WTC11 (cell line): ENCODE results near the gene TMEM259. TPM values are rescaled to one million over a fixed set of nuclear protein-coding genes. Genes with fewer than 3 reads are reported as not detected.

Experiments used
- ATAC-seq: fragments of 200-7000 bp; cut with Tn5 transposase; 2 replicates; pipeline ENCODE4 v1.10.0; 2021; ENCODE audit warnings: mild to moderate bottlenecking, moderate library complexity
- CTCF ChIA-PET: fragments of 300-600 bp; sonication (Branson Sonifier 250); formaldehyde crosslinking; loops from one replicate; lab custom pipeline; 2021; ENCODE audit warnings: antibody characterized with exemption; lab: Charles Lee
- POLR2A ChIA-PET: fragments of 350-600 bp; sonication (Branson Sonifier 250); formaldehyde crosslinking; loops from one replicate; lab custom pipeline; 2021; ENCODE audit warnings: antibody characterized with exemption; lab: Charles Lee
- DNase-seq: peaks from one replicate; pipeline ENCODE4 v3.0.0; 2021; ENCODE audit warnings: low spot score
- H3K27ac Mint-ChIP-seq: 2 replicates; pipeline ENCODE4 v1.8.0; 2021; ENCODE audit warnings: mixed read lengths
- H3K27me3 Mint-ChIP-seq: 2 replicates; pipeline ENCODE4 v1.8.0; 2021; ENCODE audit warnings: low read depth, mild to moderate bottlenecking, moderate library complexity, mixed read lengths
- H3K36me3 Mint-ChIP-seq: 2 replicates; pipeline ENCODE4 v1.8.0; 2021; ENCODE audit warnings: mixed read lengths
- H3K4me1 Mint-ChIP-seq: 2 replicates; pipeline ENCODE4 v1.8.0; 2022; ENCODE audit warnings: mixed read lengths
- H3K4me3 Mint-ChIP-seq: 2 replicates; pipeline ENCODE4 v1.8.0; 2021; ENCODE audit warnings: mild to moderate bottlenecking, moderate library complexity, mixed read lengths
- H3K9me3 Mint-ChIP-seq: 2 replicates; pipeline ENCODE4 v1.8.0; 2021; ENCODE audit warnings: mixed read lengths
- ESRRA ChIP-seq: sonication (generic); formaldehyde crosslinking; IDR thresholded peaks from 2 replicates; pipeline ENCODE4 v1.8.1; 2022; ENCODE audit warnings: mild to moderate bottlenecking, missing genetic modification reagents, borderline replicate concordance
- FOXP1 ChIP-seq: sonication (generic); formaldehyde crosslinking; IDR thresholded peaks from 2 replicates; pipeline ENCODE4 v1.8.0; 2022; ENCODE audit warnings: missing genetic modification reagents, mild to moderate bottlenecking, moderate library complexity, borderline replicate concordance
- GTF2I ChIP-seq: fragments of 250-450 bp; sonication (Bioruptor Pico); conservative IDR thresholded peaks from 2 replicates; pipeline ENCODE4 v1.4.0; 2021; ENCODE audit warnings: mild to moderate bottlenecking
- MXD4 ChIP-seq: fragments of 250-450 bp; sonication (Bioruptor Pico); IDR thresholded peaks from 2 replicates; pipeline ENCODE4 v1.8.0; 2021; ENCODE audit warnings: mild to moderate bottlenecking, moderate library complexity, borderline replicate concordance
- NFE2L1 ChIP-seq: sonication (generic); formaldehyde crosslinking; IDR thresholded peaks from 2 replicates; pipeline ENCODE4 v1.8.1; 2023; ENCODE audit warnings: missing genetic modification reagents
- OVOL2 ChIP-seq: fragments of 250-450 bp; sonication (Bioruptor Pico); IDR thresholded peaks from 2 replicates; pipeline ENCODE4 v1.9.0; 2021; ENCODE audit warnings: mild to moderate bottlenecking, borderline replicate concordance
- TCF7 ChIP-seq: sonication (generic); formaldehyde crosslinking; IDR thresholded peaks from 2 replicates; pipeline ENCODE4 v1.8.0; 2022; ENCODE audit warnings: mild to moderate bottlenecking, low read depth, missing genetic modification reagents, moderate library complexity
- TEAD4 ChIP-seq: sonication (generic); formaldehyde crosslinking; IDR thresholded peaks from 2 replicates; pipeline ENCODE4 v1.8.0; 2022; ENCODE audit warnings: mild to moderate bottlenecking, missing genetic modification reagents
- TP53 ChIP-seq: sonication (generic); formaldehyde crosslinking; IDR thresholded peaks from 2 replicates; pipeline ENCODE4 v1.8.1; 2023; ENCODE audit warnings: mild to moderate bottlenecking, missing genetic modification reagents
- ZNF219 ChIP-seq: sonication (generic); formaldehyde crosslinking; IDR thresholded peaks from 2 replicates; pipeline ENCODE4 v1.8.0; 2023; ENCODE audit warnings: missing genetic modification reagents, mild to moderate bottlenecking, borderline replicate concordance
- ZNF396 ChIP-seq: fragments of 250-450 bp; sonication (Bioruptor Pico); IDR thresholded peaks from 2 replicates; pipeline ENCODE4 v1.8.0; 2021; ENCODE audit warnings: mild to moderate bottlenecking, moderate library complexity, borderline replicate concordance
- ZNF671 ChIP-seq: fragments of 250-450 bp; sonication (Bioruptor Pico); IDR thresholded peaks from 2 replicates; pipeline ENCODE4 v1.8.0; 2021; ENCODE audit warnings: mild to moderate bottlenecking
- total RNA-seq: library from RNA; stranded (reverse); gene quantifications from 3 replicates; pipeline ENCODE4 v1.2.3, GENCODE V29; 2021
- TF ChIP-seq, protein P1 (sequence below): sonication (generic); formaldehyde crosslinking; IDR thresholded peaks from 2 replicates; pipeline ENCODE4 v1.8.1; 2022; ENCODE audit warnings: mild to moderate bottlenecking, moderate library complexity, missing genetic modification reagents
- TF ChIP-seq, protein P2 (sequence below): fragments of 200-600 bp; IDR thresholded peaks from 2 replicates; pipeline ENCODE4 v1.8.0; 2022; ENCODE audit warnings: antibody characterized with exemption
- TF ChIP-seq, protein P3 (sequence below): fragments of 250-450 bp; sonication (Bioruptor Pico); IDR thresholded peaks from 2 replicates; pipeline ENCODE4 v2.1.2; 2022; ENCODE audit warnings: mild to moderate bottlenecking, moderate library complexity

TMEM259 gene
- total RNA-seq, 1 experiment from 2014 or later, result 202 TPM

DNA sequence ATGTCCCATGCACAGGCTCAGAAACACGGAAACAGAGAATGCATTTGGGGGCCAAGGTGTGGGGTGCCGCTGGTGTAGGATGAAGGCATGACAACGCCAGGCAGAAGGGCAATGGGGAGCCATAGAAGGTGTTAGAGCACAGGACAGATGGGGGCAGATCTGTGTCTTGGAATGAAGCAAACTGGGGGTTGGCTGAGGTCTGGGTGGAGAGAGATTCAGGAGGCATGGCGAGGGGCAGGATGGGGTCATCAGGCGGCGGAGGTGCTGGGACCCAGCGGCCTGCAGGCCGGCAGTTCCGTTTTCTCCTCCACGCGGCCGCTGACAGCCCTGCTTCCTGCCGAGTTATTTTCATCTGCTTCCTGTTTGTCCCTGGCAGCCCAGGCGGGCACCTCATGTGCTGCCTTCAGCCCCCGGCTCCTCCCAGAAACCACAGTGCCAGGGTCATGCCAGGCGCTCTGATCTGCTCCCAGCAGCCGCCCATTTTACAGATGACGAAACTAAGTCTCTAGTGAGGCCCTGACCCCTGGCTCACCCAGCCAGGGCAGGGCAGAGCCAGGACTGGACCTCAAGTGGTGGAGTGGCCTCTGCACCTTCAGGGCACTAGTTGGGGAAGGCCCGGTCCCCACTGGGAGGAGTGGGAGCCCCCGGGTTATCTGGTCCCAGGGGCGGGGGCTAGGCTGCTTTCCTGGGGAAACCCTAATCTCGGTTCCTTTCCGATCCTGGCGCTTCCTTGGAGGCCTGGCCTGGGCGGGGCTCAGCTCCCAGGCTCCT lies 48.3 kb upstream of the TMEM259 start:
- ChIA-PET POLR2A (interaction anchor here (0.6 kb wide), 1 partner anchor 303 kb away, joined by 4 read pairs; no protein-coding TSS in a partner anchor), CTCF (interaction anchor here (2.0 to 7.5 kb wide), 2 partner anchors 12 to 29 kb away, joined by 11 to 109 read pairs; partner anchors contain the start of gene ABCA7)
- Mint-ChIP-seq H3K36me3 (no peaks in the 10 kb centered on the region), H3K4me3 (peak overlapping the region; percentile 33; the same call in 1 of the 2 replicates), H3K9me3 (no peaks in the 10 kb centered on the region), H3K27ac (0 out of 2 replicates have a peak overlapping the region, but pooled peaks have one; percentile 45), H3K27me3 (peaks cover 37% of the 10 kb centered on the region), H3K4me1 (peaks cover 17% of the 10 kb centered on the region)
- ATAC-seq (no peak), DNase-seq (no peak)
- no peak for TF ChIP-seq TCF7 (CRISPR knock-in tag)
- TF ChIP-seq, protein P1, sequence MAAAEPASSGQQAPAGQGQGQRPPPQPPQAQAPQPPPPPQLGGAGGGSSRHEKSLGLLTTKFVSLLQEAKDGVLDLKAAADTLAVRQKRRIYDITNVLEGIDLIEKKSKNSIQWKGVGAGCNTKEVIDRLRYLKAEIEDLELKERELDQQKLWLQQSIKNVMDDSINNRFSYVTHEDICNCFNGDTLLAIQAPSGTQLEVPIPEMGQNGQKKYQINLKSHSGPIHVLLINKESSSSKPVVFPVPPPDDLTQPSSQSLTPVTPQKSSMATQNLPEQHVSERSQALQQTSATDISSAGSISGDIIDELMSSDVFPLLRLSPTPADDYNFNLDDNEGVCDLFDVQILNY (CRISPR knock-in tag), result 0 out of 2 replicates have a peak, but pooled peaks have one; percentile 17

DNA sequence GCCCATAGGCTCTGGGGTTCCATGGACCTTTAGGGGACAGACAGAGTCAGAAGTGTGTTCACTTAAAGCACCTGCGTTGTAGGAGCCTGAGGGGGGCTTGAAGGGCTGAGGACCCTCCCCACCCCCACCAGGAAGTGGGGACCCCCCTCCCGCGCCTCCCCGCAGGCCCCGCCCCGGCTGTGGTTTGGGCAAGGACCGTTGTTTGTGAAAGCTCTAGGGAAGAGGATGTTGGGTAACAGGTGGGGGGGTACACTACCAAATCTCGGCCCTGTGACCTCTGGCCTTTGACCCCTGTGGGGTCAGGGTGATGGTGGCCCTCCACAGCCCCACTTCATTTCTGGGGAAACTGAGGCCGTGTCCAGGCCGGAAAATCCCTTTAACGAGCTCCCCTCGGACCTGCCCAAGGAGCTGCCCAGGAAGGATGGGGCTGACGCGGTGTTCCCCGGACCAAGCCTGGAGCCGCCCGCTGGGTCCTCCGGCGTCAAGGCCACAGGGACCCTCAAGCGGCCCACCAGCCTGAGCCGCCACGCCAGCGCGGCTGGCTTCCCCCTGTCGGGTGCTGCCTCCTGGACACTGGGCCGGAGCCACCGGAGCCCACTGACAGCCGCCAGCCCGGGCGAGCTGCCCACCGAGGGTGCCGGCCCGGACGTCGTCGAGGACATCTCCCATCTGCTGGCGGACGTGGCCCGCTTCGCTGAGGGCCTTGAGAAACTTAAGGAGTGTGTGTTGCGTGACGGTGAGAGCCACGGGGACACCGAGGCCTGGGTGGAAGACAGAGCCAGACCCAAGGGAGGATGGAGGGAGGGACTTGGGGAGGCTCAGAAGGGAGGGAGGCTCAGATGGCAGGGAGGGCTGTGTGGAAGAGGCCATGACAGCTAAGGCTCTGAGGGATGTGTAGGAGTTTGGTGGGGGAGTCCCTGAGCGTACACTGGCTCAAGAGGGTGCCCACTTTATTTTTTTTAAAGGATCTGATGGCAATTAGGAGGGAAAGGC lies 47.4 kb upstream of the TMEM259 start:
- H3K9me3 Mint-ChIP-seq, result no peaks in the 10 kb centered on the region
- H3K4me1 Mint-ChIP-seq, result peaks cover 19% of the 10 kb centered on the region
- peaks cover 37% of the 10 kb centered on the region for H3K27me3 Mint-ChIP-seq
- peak overlapping the region; percentile 49; the same call in 1 of the 2 replicates for H3K4me3 Mint-ChIP-seq
- 0 out of 2 replicates have a peak overlapping the region, but pooled peaks have one; percentile 45 for H3K27ac Mint-ChIP-seq
- POLR2A ChIA-PET, result interaction anchor here (1.0 to 3.0 kb wide), 4 partner anchors 10 to 28 kb away, joined by 3 to 14 read pairs (median 6); partner anchors contain the start of gene ABCA7
- no peak for DNase-seq
- no peak for ATAC-seq
- CTCF ChIA-PET, result interaction anchor here (0.6 to 7.5 kb wide), 9 partner anchors 13 to 198 kb away, joined by 3 to 109 read pairs (median 6); partner anchors contain the start of gene ATP5F1D
- H3K36me3 Mint-ChIP-seq, result no peaks in the 10 kb centered on the region
- TF ChIP-seq NFE2L1, result no peak
- no peak for TF ChIP-seq GTF2I
- no peak for TF ChIP-seq TEAD4
- TF ChIP-seq, protein P2, sequence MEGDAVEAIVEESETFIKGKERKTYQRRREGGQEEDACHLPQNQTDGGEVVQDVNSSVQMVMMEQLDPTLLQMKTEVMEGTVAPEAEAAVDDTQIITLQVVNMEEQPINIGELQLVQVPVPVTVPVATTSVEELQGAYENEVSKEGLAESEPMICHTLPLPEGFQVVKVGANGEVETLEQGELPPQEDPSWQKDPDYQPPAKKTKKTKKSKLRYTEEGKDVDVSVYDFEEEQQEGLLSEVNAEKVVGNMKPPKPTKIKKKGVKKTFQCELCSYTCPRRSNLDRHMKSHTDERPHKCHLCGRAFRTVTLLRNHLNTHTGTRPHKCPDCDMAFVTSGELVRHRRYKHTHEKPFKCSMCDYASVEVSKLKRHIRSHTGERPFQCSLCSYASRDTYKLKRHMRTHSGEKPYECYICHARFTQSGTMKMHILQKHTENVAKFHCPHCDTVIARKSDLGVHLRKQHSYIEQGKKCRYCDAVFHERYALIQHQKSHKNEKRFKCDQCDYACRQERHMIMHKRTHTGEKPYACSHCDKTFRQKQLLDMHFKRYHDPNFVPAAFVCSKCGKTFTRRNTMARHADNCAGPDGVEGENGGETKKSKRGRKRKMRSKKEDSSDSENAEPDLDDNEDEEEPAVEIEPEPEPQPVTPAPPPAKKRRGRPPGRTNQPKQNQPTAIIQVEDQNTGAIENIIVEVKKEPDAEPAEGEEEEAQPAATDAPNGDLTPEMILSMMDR, result no peak
- TF ChIP-seq FOXP1 (CRISPR knock-in tag), result no peak

DNA sequence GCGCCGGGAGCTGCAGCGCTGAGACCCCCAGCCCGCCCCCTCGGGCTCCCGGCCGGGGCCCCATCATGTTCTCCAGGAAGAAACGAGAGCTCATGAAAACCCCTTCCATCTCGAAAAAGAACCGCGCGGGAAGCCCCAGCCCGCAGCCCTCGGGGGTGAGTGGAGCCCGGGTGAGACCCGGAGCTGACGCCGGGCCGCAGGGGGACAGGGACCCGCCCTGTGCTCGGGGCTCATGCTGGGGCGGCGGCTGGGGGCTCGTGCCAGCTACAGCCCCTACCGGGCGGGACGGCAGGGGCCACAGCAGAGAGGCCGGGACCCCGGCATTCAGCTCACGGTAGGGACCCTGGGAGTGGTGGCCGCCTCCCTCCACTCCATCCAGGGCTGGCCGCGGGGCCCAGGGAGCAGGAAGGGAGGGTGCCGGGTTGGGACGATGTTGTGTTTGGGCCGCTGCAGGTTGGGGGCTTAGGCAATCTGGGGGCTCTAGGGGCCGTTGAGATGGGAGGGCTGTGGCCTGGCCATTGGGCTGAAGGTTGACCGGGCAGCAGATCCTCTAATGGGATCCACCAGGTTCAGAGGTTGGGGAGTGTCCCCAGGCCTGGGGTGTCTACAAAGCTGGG lies 46.5 kb upstream of the TMEM259 start:
- no peak overlapping the region for H3K27ac Mint-ChIP-seq
- no peaks in the 10 kb centered on the region for H3K36me3 Mint-ChIP-seq
- H3K9me3 Mint-ChIP-seq, result no peaks in the 10 kb centered on the region
- peak overlapping the region; percentile 49 for H3K4me3 Mint-ChIP-seq
- peaks cover 19% of the 10 kb centered on the region for H3K4me1 Mint-ChIP-seq
- POLR2A ChIA-PET, result interaction anchor here (0.6 to 3.0 kb wide), 7 partner anchors 11 to 40 kb away, joined by 3 to 14 read pairs (median 5); partner anchors contain the start of genes ABCA7 and GPX4
- CTCF ChIA-PET, result interaction anchor here (0.6 to 7.5 kb wide), 22 partner anchors 9 to 204 kb away, joined by 3 to 109 read pairs (median 5); partner anchors contain the start of genes ABCA7, ATP5F1D, CNN2 and GPX4
- TF ChIP-seq TP53 (CRISPR knock-in tag) (no peak), MXD4 (no peak), ZNF219 (CRISPR knock-in tag) (no peak), ESRRA (CRISPR knock-in tag) (no peak), OVOL2 (CRISPR knock-in tag) (no peak), ZNF671 (CRISPR knock-in tag) (no peak), ZNF396 (no peak)
- TF ChIP-seq, protein P1 (CRISPR knock-in tag), result no peak
- TF ChIP-seq, protein P3, sequence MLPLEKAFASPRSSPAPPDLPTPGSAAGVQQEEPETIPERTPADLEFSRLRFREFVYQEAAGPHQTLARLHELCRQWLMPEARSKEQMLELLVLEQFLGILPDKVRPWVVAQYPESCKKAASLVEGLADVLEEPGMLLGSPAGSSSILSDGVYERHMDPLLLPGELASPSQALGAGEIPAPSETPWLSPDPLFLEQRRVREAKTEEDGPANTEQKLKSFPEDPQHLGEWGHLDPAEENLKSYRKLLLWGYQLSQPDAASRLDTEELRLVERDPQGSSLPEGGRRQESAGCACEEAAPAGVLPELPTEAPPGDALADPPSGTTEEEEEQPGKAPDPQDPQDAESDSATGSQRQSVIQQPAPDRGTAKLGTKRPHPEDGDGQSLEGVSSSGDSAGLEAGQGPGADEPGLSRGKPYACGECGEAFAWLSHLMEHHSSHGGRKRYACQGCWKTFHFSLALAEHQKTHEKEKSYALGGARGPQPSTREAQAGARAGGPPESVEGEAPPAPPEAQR (CRISPR knock-in tag), result no peak
- DNase-seq (no peak), ATAC-seq (no peak)
- peaks cover 37% of the 10 kb centered on the region for H3K27me3 Mint-ChIP-seq
